ENCODE measurements around the gene GNB5.

Gene GNB5

GRCh38 chr15:52109559-52110451, 81.4 kb downstream of the GNB5 start:
- Histone ChIP-seq H3K27me3 (ENCODE audit: control insufficient read depth, low read length) (peaks cover 44% of the 10 kb centered on the region), H3K79me2 (ENCODE audit: control insufficient read depth, low read length) (no peaks in the 10 kb centered on the region), H3K4me1 (ENCODE audit: control insufficient read depth, low read length) (peaks cover 6% of the 10 kb centered on the region), H3K4me2 (ENCODE audit: low read length) (no peak overlapping the region), H3K9me3 (ENCODE audit: control insufficient read depth, insufficient read depth, low read length) (no peaks in the 10 kb centered on the region), H3K36me3 (ENCODE audit: control insufficient read depth, low read length) (no peaks in the 10 kb centered on the region), H4K20me1 (ENCODE audit: control insufficient read depth, insufficient read depth, low read depth, low read length) (no peaks in the 10 kb centered on the region), H3K4me3 (ENCODE audit: low read length) (no peak overlapping the region), H3F3A (ENCODE audit: control insufficient read depth, insufficient read depth) (no peaks in the 10 kb centered on the region), H3K9me2 (replicated peaks; ENCODE audit: control insufficient read depth, low read length) (no peaks in the 10 kb centered on the region), H3K27ac (ENCODE audit: low read depth, low read length) (no peak overlapping the region)
- TF ChIP-seq EZH2phosphoT487 (IDR thresholded peaks at IDR 0.05; ENCODE audit: borderline replicate concordance, low read length), result no peak
- TF ChIP-seq, protein P1, sequence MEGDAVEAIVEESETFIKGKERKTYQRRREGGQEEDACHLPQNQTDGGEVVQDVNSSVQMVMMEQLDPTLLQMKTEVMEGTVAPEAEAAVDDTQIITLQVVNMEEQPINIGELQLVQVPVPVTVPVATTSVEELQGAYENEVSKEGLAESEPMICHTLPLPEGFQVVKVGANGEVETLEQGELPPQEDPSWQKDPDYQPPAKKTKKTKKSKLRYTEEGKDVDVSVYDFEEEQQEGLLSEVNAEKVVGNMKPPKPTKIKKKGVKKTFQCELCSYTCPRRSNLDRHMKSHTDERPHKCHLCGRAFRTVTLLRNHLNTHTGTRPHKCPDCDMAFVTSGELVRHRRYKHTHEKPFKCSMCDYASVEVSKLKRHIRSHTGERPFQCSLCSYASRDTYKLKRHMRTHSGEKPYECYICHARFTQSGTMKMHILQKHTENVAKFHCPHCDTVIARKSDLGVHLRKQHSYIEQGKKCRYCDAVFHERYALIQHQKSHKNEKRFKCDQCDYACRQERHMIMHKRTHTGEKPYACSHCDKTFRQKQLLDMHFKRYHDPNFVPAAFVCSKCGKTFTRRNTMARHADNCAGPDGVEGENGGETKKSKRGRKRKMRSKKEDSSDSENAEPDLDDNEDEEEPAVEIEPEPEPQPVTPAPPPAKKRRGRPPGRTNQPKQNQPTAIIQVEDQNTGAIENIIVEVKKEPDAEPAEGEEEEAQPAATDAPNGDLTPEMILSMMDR (IDR thresholded peaks at IDR 0.05; ENCODE audit: low read depth, low read length, poor library complexity, severe bottlenecking), result no peak

DNA sequence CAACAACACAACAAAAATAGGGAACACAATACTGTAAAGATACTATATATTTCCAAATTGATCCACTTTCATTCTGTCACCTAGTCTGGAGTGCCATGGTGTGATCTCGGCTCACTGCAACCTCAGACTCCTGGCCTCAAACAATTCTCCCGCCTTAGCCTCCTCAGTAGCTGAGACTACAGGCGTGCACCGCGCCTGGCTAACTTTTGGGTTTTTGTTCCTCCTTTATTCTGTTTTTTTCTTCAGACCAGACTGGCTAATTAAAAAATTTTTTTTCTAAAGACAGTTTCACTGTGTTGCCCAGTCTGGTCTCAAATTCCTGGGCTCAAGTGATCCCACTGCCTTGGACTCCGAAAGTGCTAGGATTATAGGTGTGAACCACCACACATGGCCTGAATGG, 84.0 kb downstream of the GNB5 start:
- Histone ChIP-seq H3K79me2 (ENCODE audit: control insufficient read depth, low read length) (no peaks in the 10 kb centered on the region), H3K9me2 (replicated peaks; ENCODE audit: control insufficient read depth, low read length) (no peaks in the 10 kb centered on the region), H3K27me3 (ENCODE audit: control insufficient read depth, low read length) (peaks cover 31% of the 10 kb centered on the region), H3F3A (ENCODE audit: control insufficient read depth, insufficient read depth) (no peaks in the 10 kb centered on the region), H4K20me1 (ENCODE audit: control insufficient read depth, insufficient read depth, low read depth, low read length) (no peaks in the 10 kb centered on the region), H3K4me3 (ENCODE audit: low read length) (no peak overlapping the region), H3K36me3 (ENCODE audit: control insufficient read depth, low read length) (no peaks in the 10 kb centered on the region), H3K4me1 (ENCODE audit: control insufficient read depth, low read length) (peaks cover 15% of the 10 kb centered on the region), H3K4me2 (ENCODE audit: low read length) (no peak overlapping the region), H3K27ac (ENCODE audit: low read depth, low read length) (no peak overlapping the region), H3K9me3 (ENCODE audit: control insufficient read depth, insufficient read depth, low read length) (no peaks in the 10 kb centered on the region)
- no peak for TF ChIP-seq EZH2phosphoT487 (IDR thresholded peaks at IDR 0.05; ENCODE audit: borderline replicate concordance, low read length)
- TF ChIP-seq, protein P1 (IDR thresholded peaks at IDR 0.05; ENCODE audit: low read depth, low read length, poor library complexity, severe bottlenecking), result no peak

GRCh38 chr15:52106641-52107040, 84.6 kb downstream of the GNB5 start:
- Histone ChIP-seq H3K9me3 (ENCODE audit: control insufficient read depth, insufficient read depth, low read length) (no peaks in the 10 kb centered on the region), H3K4me1 (ENCODE audit: control insufficient read depth, low read length) (peaks cover 21% of the 10 kb centered on the region), H4K20me1 (ENCODE audit: control insufficient read depth, insufficient read depth, low read depth, low read length) (no peaks in the 10 kb centered on the region), H3K27ac (ENCODE audit: low read depth, low read length) (no peak overlapping the region), H3K9me2 (replicated peaks; ENCODE audit: control insufficient read depth, low read length) (no peaks in the 10 kb centered on the region), H3K4me3 (ENCODE audit: low read length) (no peak overlapping the region), H3K36me3 (ENCODE audit: control insufficient read depth, low read length) (no peaks in the 10 kb centered on the region), H3K27me3 (ENCODE audit: control insufficient read depth, low read length) (peaks cover 25% of the 10 kb centered on the region), H3K4me2 (ENCODE audit: low read length) (no peak overlapping the region), H3K79me2 (ENCODE audit: control insufficient read depth, low read length) (no peaks in the 10 kb centered on the region), H3F3A (ENCODE audit: control insufficient read depth, insufficient read depth) (no peaks in the 10 kb centered on the region)
- TF ChIP-seq, protein P1 (IDR thresholded peaks at IDR 0.05; ENCODE audit: low read depth, low read length, poor library complexity, severe bottlenecking), result no peak
- no peak for TF ChIP-seq EZH2phosphoT487 (IDR thresholded peaks at IDR 0.05; ENCODE audit: borderline replicate concordance, low read length)
